HEK293 (cell line): ENCODE results near the gene CDKAL1.

Experiments used
- IKZF3 ChIP-seq: fragments of 450-650 bp; IDR thresholded peaks from 2 replicates; pipeline ENCODE4 v1.5.0; 2018; ENCODE audit warnings: missing biosample characterization, mild to moderate bottlenecking, missing genetic modification characterization, moderate library complexity
- KLF1 ChIP-seq: fragments of 450-650 bp; formaldehyde crosslinking; IDR thresholded peaks from 2 replicates; pipeline ENCODE4 v1.5.1; 2016; ENCODE audit warnings: missing biosample characterization, missing genetic modification characterization
- KLF16 ChIP-seq: fragments of 450-650 bp; formaldehyde crosslinking; IDR thresholded peaks from 2 replicates; pipeline ENCODE4 v1.5.1; 2017; ENCODE audit warnings: missing biosample characterization, missing genetic modification characterization
- KLF9 ChIP-seq: fragments of 450-650 bp; formaldehyde crosslinking; IDR thresholded peaks from 2 replicates; pipeline ENCODE4 v1.5.1; 2016; ENCODE audit warnings: missing biosample characterization, missing genetic modification characterization, low read depth
- ZBTB17 ChIP-seq: fragments of 450-650 bp; formaldehyde crosslinking; IDR thresholded peaks from 2 replicates; pipeline ENCODE4 v1.5.1; 2016; ENCODE audit warnings: missing biosample characterization, missing genetic modification characterization
- ZNF174 ChIP-seq: fragments of 450-650 bp; formaldehyde crosslinking; IDR thresholded peaks from 2 replicates; pipeline ENCODE4 v1.5.0; 2017; ENCODE audit warnings: missing biosample characterization, mild to moderate bottlenecking, missing genetic modification characterization
- ZNF175 ChIP-seq: fragments of 450-650 bp; formaldehyde crosslinking; IDR thresholded peaks from 2 replicates; pipeline ENCODE4 v1.5.1; 2016; ENCODE audit warnings: missing biosample characterization, missing genetic modification characterization
- ZNF19 ChIP-seq: fragments of 450-650 bp; formaldehyde crosslinking; IDR thresholded peaks from 2 replicates; pipeline ENCODE4; 2016; ENCODE audit warnings: missing biosample characterization, missing genetic modification characterization, low read depth
- ZNF248 ChIP-seq: fragments of 450-650 bp; formaldehyde crosslinking; IDR thresholded peaks from 2 replicates; pipeline ENCODE4 v1.5.1; 2017; ENCODE audit warnings: missing biosample characterization, missing genetic modification characterization
- ZNF280D ChIP-seq: fragments of 450-650 bp; formaldehyde crosslinking; IDR thresholded peaks from 2 replicates; pipeline ENCODE4 v1.5.1; 2016; ENCODE audit warnings: missing biosample characterization, missing genetic modification characterization
- ZNF335 ChIP-seq: fragments of 450-650 bp; formaldehyde crosslinking; conservative IDR thresholded peaks from 2 replicates; pipeline ENCODE4 v1.5.1; 2016; ENCODE audit warnings: missing biosample characterization, missing genetic modification characterization
- ZNF433 ChIP-seq: fragments of 450-650 bp; formaldehyde crosslinking; IDR thresholded peaks from 2 replicates; pipeline ENCODE4 v1.5.1; 2016; ENCODE audit warnings: missing biosample characterization, missing genetic modification characterization, low read depth
- ZNF488 ChIP-seq: fragments of 450-650 bp; formaldehyde crosslinking; IDR thresholded peaks from 2 replicates; pipeline ENCODE4 v1.5.1; 2016; ENCODE audit warnings: missing biosample characterization, missing genetic modification characterization
- ZNF510 ChIP-seq: fragments of 450-650 bp; formaldehyde crosslinking; IDR thresholded peaks from 2 replicates; pipeline ENCODE4 v1.5.1; 2018; ENCODE audit warnings: mild to moderate bottlenecking, missing genetic modification characterization, missing biosample characterization; ENCODE audit not compliant: insufficient replicate concordance
- ZNF560 ChIP-seq: fragments of 450-650 bp; formaldehyde crosslinking; IDR thresholded peaks from 2 replicates; pipeline ENCODE4 v1.5.1; 2017; ENCODE audit warnings: missing biosample characterization, missing genetic modification characterization, borderline replicate concordance
- ZNF701 ChIP-seq: fragments of 450-650 bp; formaldehyde crosslinking; IDR thresholded peaks from 2 replicates; pipeline ENCODE4 v1.5.1; 2016; ENCODE audit warnings: missing biosample characterization, missing genetic modification characterization
- ZNF704 ChIP-seq: fragments of 450-650 bp; formaldehyde crosslinking; IDR thresholded peaks from 2 replicates; pipeline ENCODE4 v1.5.1; 2016; ENCODE audit warnings: missing biosample characterization, missing genetic modification characterization
- ZNF707 ChIP-seq: fragments of 450-650 bp; formaldehyde crosslinking; IDR thresholded peaks from 2 replicates; pipeline ENCODE4 v1.5.1; 2016; ENCODE audit warnings: missing biosample characterization, missing genetic modification characterization
- ZNF776 ChIP-seq: fragments of 450-650 bp; formaldehyde crosslinking; IDR thresholded peaks from 2 replicates; pipeline ENCODE4 v1.5.0; 2017; ENCODE audit warnings: missing biosample characterization, missing genetic modification characterization, borderline replicate concordance
- ZNF792 ChIP-seq: fragments of 450-650 bp; formaldehyde crosslinking; IDR thresholded peaks from 2 replicates; pipeline ENCODE4 v1.5.1; 2016; ENCODE audit warnings: missing biosample characterization, missing genetic modification characterization
- ZNF837 ChIP-seq: fragments of 450-650 bp; formaldehyde crosslinking; IDR thresholded peaks from 2 replicates; pipeline ENCODE4 v1.5.1; 2016; ENCODE audit warnings: missing biosample characterization, missing genetic modification characterization
- TF ChIP-seq, protein P1 (sequence below): fragments of 450-650 bp; formaldehyde crosslinking; IDR thresholded peaks from 2 replicates; pipeline ENCODE4 v1.5.1; 2016; ENCODE audit warnings: missing biosample characterization, missing genetic modification characterization
- TF ChIP-seq, protein P2 (sequence below): fragments of 450-650 bp; formaldehyde crosslinking; IDR thresholded peaks from 2 replicates; pipeline ENCODE4 v1.5.1; 2016; ENCODE audit warnings: missing biosample characterization, missing genetic modification characterization, low read depth
- TF ChIP-seq, protein P3 (sequence below): fragments of 450-650 bp; formaldehyde crosslinking; conservative IDR thresholded peaks from 2 replicates; pipeline ENCODE4 v1.5.1; 2016; ENCODE audit warnings: low read depth, missing biosample characterization, missing genetic modification characterization
- TF ChIP-seq, protein P4 (sequence below): fragments of 450-650 bp; formaldehyde crosslinking; IDR thresholded peaks from 2 replicates; pipeline ENCODE4 v1.5.1; 2016; ENCODE audit warnings: missing biosample characterization, missing genetic modification characterization

Gene CDKAL1

GRCh38 chr6:20534295-20535262, at the start of gene CDKAL1 (continued):
- TF ChIP-seq ZNF488 (no peak), IKZF3 (tag by site-specific recombination) (no peak; the same call in 1 of the 2 replicates), ZNF175 (tag by site-specific recombination) (no peak), KLF16 (no peak), ZNF174 (tag by site-specific recombination) (no peak), ZNF837 (tag by site-specific recombination) (no peak), ZNF248 (tag by site-specific recombination) (no peak), ZNF701 (tag by site-specific recombination) (no peak), KLF1 (tag by site-specific recombination) (no peak), ZNF560 (tag by site-specific recombination) (no peak), ZNF792 (tag by site-specific recombination) (no peak), ZBTB17 (peak; percentile 57), ZNF704 (tag by site-specific recombination) (no peak), ZNF433 (no peak), ZNF510 (no peak), KLF9 (tag by site-specific recombination) (no peak), ZNF335 (tag by site-specific recombination) (peak; percentile 71), ZNF776 (tag by site-specific recombination) (no peak), ZNF280D (peak; percentile 5), ZNF707 (no peak), ZNF19 (tag by site-specific recombination) (no peak)
- TF ChIP-seq, protein P1, sequence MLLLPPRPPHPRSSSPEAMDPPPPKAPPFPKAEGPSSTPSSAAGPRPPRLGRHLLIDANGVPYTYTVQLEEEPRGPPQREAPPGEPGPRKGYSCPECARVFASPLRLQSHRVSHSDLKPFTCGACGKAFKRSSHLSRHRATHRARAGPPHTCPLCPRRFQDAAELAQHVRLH (tag by site-specific recombination), result no peak
- TF ChIP-seq, protein P2, sequence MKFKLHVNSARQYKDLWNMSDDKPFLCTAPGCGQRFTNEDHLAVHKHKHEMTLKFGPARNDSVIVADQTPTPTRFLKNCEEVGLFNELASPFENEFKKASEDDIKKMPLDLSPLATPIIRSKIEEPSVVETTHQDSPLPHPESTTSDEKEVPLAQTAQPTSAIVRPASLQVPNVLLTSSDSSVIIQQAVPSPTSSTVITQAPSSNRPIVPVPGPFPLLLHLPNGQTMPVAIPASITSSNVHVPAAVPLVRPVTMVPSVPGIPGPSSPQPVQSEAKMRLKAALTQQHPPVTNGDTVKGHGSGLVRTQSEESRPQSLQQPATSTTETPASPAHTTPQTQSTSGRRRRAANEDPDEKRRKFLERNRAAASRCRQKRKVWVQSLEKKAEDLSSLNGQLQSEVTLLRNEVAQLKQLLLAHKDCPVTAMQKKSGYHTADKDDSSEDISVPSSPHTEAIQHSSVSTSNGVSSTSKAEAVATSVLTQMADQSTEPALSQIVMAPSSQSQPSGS (tag by site-specific recombination), result peak; percentile 78
- TF ChIP-seq, protein P3, sequence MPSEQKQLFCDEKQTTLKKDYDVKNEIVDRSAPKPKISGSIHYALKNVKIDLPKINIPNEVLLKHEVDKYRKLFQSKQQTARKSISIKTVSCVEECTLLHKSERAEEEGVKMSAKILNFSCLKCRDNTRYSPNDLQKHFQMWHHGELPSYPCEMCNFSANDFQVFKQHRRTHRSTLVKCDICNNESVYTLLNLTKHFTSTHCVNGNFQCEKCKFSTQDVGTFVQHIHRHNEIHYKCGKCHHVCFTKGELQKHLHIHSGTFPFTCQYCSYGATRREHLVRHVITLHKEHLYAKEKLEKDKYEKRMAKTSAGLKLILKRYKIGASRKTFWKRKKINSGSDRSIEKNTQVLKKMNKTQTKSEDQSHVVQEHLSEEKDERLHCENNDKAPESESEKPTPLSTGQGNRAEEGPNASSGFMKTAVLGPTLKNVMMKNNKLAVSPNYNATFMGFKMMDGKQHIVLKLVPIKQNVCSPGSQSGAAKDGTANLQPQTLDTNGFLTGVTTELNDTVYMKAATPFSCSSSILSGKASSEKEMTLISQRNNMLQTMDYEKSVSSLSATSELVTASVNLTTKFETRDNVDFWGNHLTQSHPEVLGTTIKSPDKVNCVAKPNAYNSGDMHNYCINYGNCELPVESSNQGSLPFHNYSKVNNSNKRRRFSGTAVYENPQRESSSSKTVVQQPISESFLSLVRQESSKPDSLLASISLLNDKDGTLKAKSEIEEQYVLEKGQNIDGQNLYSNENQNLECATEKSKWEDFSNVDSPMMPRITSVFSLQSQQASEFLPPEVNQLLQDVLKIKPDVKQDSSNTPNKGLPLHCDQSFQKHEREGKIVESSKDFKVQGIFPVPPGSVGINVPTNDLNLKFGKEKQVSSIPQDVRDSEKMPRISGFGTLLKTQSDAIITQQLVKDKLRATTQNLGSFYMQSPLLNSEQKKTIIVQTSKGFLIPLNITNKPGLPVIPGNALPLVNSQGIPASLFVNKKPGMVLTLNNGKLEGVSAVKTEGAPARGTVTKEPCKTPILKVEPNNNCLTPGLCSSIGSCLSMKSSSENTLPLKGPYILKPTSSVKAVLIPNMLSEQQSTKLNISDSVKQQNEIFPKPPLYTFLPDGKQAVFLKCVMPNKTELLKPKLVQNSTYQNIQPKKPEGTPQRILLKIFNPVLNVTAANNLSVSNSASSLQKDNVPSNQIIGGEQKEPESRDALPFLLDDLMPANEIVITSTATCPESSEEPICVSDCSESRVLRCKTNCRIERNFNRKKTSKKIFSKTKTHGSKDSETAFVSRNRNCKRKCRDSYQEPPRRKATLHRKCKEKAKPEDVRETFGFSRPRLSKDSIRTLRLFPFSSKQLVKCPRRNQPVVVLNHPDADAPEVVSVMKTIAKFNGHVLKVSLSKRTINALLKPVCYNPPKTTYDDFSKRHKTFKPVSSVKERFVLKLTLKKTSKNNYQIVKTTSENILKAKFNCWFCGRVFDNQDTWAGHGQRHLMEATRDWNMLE (tag by site-specific recombination), result peak; percentile 77
- TF ChIP-seq, protein P4, sequence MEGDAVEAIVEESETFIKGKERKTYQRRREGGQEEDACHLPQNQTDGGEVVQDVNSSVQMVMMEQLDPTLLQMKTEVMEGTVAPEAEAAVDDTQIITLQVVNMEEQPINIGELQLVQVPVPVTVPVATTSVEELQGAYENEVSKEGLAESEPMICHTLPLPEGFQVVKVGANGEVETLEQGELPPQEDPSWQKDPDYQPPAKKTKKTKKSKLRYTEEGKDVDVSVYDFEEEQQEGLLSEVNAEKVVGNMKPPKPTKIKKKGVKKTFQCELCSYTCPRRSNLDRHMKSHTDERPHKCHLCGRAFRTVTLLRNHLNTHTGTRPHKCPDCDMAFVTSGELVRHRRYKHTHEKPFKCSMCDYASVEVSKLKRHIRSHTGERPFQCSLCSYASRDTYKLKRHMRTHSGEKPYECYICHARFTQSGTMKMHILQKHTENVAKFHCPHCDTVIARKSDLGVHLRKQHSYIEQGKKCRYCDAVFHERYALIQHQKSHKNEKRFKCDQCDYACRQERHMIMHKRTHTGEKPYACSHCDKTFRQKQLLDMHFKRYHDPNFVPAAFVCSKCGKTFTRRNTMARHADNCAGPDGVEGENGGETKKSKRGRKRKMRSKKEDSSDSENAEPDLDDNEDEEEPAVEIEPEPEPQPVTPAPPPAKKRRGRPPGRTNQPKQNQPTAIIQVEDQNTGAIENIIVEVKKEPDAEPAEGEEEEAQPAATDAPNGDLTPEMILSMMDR, result no peak
